Psoas muscle (tissue), 8 donors: ENCODE measurements around the gene FOXJ3. TPM values are rescaled to one million over a fixed set of nuclear protein-coding genes. Genes with fewer than 3 reads are reported as not detected.

Experiments used
- ATAC-seq, 4 donors: fragments of 200-7000 bp; cut with Tn5 transposase; one replicate each; pipeline ENCODE4 v1.9.1; 2020; ENCODE audit warnings: moderate library complexity in 3 of 4, mild to moderate bottlenecking in 2 of 4
- DNase-seq, 2 donors: peaks; one replicate each; pipeline ENCODE4 v3.0.0-alpha.2; 2020
- H3K27ac ChIP-seq: fragments of 200-600 bp; one replicate; pipeline ENCODE4 v1.8.0; 2022
- H3K27me3 ChIP-seq, 3 donors: fragments of 200-600 bp in 1 of 3; one replicate each; pipeline versions ENCODE4 v1.6.1 to v1.8.0; 2013 to 2022; ENCODE audit warnings: low read length in 2 of 3, mild to moderate bottlenecking in 2 of 3, moderate library complexity in 1 of 3; ENCODE audit not compliant: insufficient read depth in 3 of 3
- H3K36me3 ChIP-seq, 2 donors: fragments of 200-600 bp in 1 of 2; one replicate each; pipeline versions ENCODE4 v1.6.1 to v1.8.0; 2013 to 2022; ENCODE audit warnings: low read depth in 1 of 2, mild to moderate bottlenecking in 1 of 2, moderate library complexity in 1 of 2; ENCODE audit not compliant: insufficient read depth in 1 of 2
- H3K4me1 ChIP-seq: fragments of 200-600 bp; one replicate; pipeline ENCODE4 v1.8.0; 2022
- H3K4me3 ChIP-seq: fragments of 200-600 bp; one replicate; pipeline ENCODE4 v1.8.0; 2022; ENCODE audit warnings: mild to moderate bottlenecking
- H3K9me3 ChIP-seq: fragments of 200-600 bp; one replicate; pipeline ENCODE4 v1.8.0; 2022
- CTCF ChIP-seq: fragments of 200-600 bp; IDR thresholded peaks from one replicate; pipeline ENCODE4 v1.8.0; 2022; ENCODE audit warnings: antibody characterized with exemption
- WGBS, 3 donors: extraction: QIAGEN DNeasy Blood & Tissue Kit; methylation state at CpG; one replicate each; pipeline versions ENCODE4 v1.1.6 to v1.1.7; 2013; 5-methylcytosine and 5-hydroxymethylcytosine counted together
- intact Hi-C, 2 donors: fragments of 100-400 bp; cut with DNase I; formaldehyde crosslinking; loops; one replicate each; pipeline versions ENCODE4 v1.11.0 to v1.14.2; 2022
- polyA plus RNA-seq, 3 donors: library from polyadenylated mRNA; stranded (reverse); fragments of 200-250 nt; gene quantifications; one replicate each; pipeline ENCODE4 v1.2.3, GENCODE V29; 2013
- total RNA-seq, 4 donors: library from RNA; stranded (reverse); fragmentation: NEBNext Ultra II Directional in 2 of 4; extraction: Animal tissue kit (Norgen Biotek cat#: 25700) in 2 of 4; gene quantifications; one replicate each; pipeline versions ENCODE4 v1.2.1 to v1.2.4, GENCODE V29; 2021 to 2023
- donor health status: healthy with polysubstance abuse.
- donor health status: DM: no; HTN: no; CAD: no; lungs with moderate emphysema.
- donor health status: Bipolar disorder and iron deficiency.
- donor health status: healthy.
- donor health status: DM: yes; HTN: yes; CAD: no.
- donor health status: DM: no; HTN: no; CAD: no.
- donor health status: DM: no; HTN: no; CAD: no.
- donor health status: DM: yes; HTN: yes; CAD: no.

The FOXJ3 gene
- total and polyA plus RNA-seq, 7 donors, result 15.1 to 53.1 (median 47.9) TPM

- H3K4me3 ChIP-seq, result no peak overlapping the region
- intact Hi-C loops, result no loop called here
- no peaks in the 10 kb centered on the region for H3K27me3 ChIP-seq
- ATAC-seq, result no peak
- H3K4me1 ChIP-seq, result peaks cover 79% of the 10 kb centered on the region
- DNase-seq, result no peak
- no peaks in the 10 kb centered on the region for H3K36me3 ChIP-seq
- no peak for TF ChIP-seq CTCF
- no peak overlapping the region for H3K27ac ChIP-seq
- 65 to 75% (median 68%) methylated on average over 2 of the region's 2 CpGs for WGBS, 3 donors
- H3K9me3 ChIP-seq, result no peaks in the 10 kb centered on the region
These were observed 10.0 kb downstream of the FOXJ3 start for GRCh38 chr1:42325014-42325402.

GRCh38 chr1:42324398-42325013, 10.5 kb downstream of the FOXJ3 start:
- Histone ChIP-seq H3K27ac (no peak overlapping the region), H3K9me3 (no peaks in the 10 kb centered on the region), H3K36me3 (no peaks in the 10 kb centered on the region), H3K27me3 (no peaks in the 10 kb centered on the region), H3K4me3 (no peak overlapping the region), H3K4me1 (peaks cover 79% of the 10 kb centered on the region)
- no peak for DNase-seq
- peak in 3 of 4 donors; percentile 35 to 51 (median 47) for ATAC-seq
- intact Hi-C loops, result no loop called here
- no peak for TF ChIP-seq CTCF
- 74 to 84% (median 75%) methylated on average over 6 of the region's 6 CpGs for WGBS, 3 donors

- no peak for DNase-seq
- Histone ChIP-seq H3K9me3 (no peaks in the 10 kb centered on the region), H3K27ac (peak overlapping the region; percentile 81), H3K4me1 (peaks cover 82% of the 10 kb centered on the region), H3K36me3 (no peaks in the 10 kb centered on the region), H3K27me3 (no peaks in the 10 kb centered on the region), H3K4me3 (no peak overlapping the region)
- 62 to 75% (median 68%) methylated on average over 2 of the region's 2 CpGs for WGBS, 3 donors
- TF ChIP-seq CTCF, result no peak
- ATAC-seq, result no peak
- intact Hi-C loops, result no loop called here
These were observed 11.5 kb downstream of the FOXJ3 start for GRCh38 chr1:42323551-42323950.

GRCh38 chr1:42322577-42322976, 12.5 kb downstream of the FOXJ3 start:
- no peak overlapping the region for H3K4me3 ChIP-seq
- ATAC-seq (peak in 2 of 4 donors; percentile 50 to 64), DNase-seq (no peak)
- intact Hi-C loops, result no loop called here
- no peaks in the 10 kb centered on the region for H3K36me3 ChIP-seq
- H3K4me1 ChIP-seq, result peaks cover 89% of the 10 kb centered on the region
- H3K27ac ChIP-seq, result peak overlapping the region; percentile 81
- no peaks in the 10 kb centered on the region for H3K9me3 ChIP-seq
- TF ChIP-seq CTCF, result no peak
- H3K27me3 ChIP-seq, result no peaks in the 10 kb centered on the region
- 0 to 41% (median 0%) methylated on average over 1 of the region's 1 CpG for WGBS, 3 donors

- 60 to 74% (median 74%) methylated on average over 4 of the region's 4 CpGs for WGBS, 3 donors
- Histone ChIP-seq H3K4me3 (no peak overlapping the region), H3K27me3 (no peaks in the 10 kb centered on the region), H3K36me3 (no peaks in the 10 kb centered on the region), H3K4me1 (peaks cover 93% of the 10 kb centered on the region), H3K27ac (peak overlapping the region; percentile 81), H3K9me3 (no peaks in the 10 kb centered on the region)
- DNase-seq (no peak), ATAC-seq (no peak)
- TF ChIP-seq CTCF, result no peak
- intact Hi-C loops, result no loop called here
These were observed 13.3 kb downstream of the FOXJ3 start for GRCh38 chr1:42321731-42322130.
